Stimulated activated CD4-positive, alpha-beta T cell treated with anti-CD3 and anti-CD28 coated beads, Interleukin-2, amount 100 ng/mL, for 24 hours (primary cell): ENCODE results near the gene XCR1.
"Not testable (repeated sequence)": the region's sequence is repeated elsewhere in the genome, so short reads cannot be mapped to it uniquely, and the experiment has no call there.

ENCODE experiments used
- DNase-seq, 2 donors: peaks; one replicate each; pipeline ENCODE4 v3.0.0-alpha.2; 2020

The XCR1 gene

GRCh38 chr3:46038071-46038470 is 10.8 kb upstream of the XCR1 start:
- not testable (repeated sequence) for DNase-seq

DNA sequence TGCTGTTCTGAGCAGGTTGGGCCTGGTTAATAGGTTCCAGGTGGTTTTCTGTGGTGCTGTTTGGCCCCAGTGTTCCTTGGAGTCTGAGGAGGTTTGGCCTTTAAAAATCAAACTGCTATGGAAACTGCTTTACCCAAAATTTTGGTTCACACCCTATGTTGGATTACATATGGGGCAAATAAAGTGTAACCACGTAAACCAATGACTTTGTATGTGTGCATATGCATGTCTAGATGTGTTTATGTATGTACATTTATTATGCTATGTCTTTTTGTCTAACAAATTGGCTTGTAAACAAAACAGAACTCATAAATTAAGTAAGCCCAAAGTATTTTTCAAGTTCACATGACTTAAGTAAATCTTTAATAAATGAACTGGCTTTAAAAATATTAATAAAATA is 8.9 kb upstream of the XCR1 start:
- DNase-seq = no peak

DNA sequence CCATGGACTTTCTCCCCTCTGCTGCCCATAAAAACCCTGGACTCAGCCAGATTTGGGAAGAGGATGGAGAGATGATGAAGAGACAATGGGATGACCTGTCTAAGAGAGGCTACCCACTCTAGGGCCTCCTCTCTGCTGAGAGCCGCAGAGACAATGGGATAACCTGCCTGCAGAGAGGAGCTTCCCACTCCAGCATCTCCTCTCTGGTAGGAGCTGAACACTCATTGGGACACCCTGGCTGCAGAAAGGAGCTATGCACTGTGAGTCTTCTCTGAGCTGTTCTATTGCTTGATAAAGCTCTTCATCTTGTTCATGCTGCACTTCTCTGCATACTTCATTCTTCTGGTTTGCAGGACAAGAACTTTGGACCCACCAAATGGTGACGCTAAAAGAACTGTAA is 4.5 kb upstream of the XCR1 start:
- DNase-seq = no peak

DNA sequence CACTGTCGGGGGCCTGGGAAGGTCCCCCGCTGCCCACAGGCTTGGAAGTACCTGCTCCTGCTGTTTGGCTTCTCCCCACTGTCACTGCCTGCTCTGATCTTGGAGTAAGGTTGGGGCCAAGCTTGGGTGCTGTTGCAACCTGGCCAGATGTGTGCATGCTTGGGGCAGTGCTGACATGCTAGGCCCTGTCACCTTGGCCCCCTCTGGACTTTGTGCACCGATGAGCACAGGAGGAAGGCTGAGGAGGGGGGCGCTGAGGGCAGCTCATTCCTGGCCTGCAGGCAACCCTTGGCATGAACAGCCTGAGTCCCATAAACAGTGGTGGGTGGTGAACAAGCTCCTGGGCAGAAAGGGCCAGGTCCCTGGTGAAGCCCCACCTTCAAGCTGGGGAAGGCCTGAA is 4.0 kb upstream of the XCR1 start:
- no peak for DNase-seq

DNA sequence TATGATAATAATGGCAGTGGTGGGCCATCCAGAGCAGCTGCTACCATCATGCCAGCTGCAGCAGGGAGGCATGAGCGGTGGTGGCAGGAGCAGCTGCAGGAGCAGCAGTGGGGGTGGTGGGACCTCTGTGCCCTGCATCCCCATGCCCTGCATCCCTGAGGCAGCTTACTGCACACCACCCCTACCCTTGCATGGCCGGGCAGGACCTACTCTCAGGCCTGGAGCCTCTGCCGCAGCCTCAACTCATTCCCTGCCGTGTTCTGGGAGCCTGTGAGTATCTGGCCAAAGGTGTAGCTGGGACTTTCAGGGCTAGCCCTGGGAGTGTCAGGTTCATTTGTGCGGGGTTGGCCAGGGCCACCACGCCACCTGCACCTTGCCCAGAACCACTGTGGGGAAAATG is 3.3 kb upstream of the XCR1 start:
- DNase-seq = no peak

GRCh38 chr3:46029953-46030543 is 2.8 kb upstream of the XCR1 start:
- DNase-seq = no peak

DNA sequence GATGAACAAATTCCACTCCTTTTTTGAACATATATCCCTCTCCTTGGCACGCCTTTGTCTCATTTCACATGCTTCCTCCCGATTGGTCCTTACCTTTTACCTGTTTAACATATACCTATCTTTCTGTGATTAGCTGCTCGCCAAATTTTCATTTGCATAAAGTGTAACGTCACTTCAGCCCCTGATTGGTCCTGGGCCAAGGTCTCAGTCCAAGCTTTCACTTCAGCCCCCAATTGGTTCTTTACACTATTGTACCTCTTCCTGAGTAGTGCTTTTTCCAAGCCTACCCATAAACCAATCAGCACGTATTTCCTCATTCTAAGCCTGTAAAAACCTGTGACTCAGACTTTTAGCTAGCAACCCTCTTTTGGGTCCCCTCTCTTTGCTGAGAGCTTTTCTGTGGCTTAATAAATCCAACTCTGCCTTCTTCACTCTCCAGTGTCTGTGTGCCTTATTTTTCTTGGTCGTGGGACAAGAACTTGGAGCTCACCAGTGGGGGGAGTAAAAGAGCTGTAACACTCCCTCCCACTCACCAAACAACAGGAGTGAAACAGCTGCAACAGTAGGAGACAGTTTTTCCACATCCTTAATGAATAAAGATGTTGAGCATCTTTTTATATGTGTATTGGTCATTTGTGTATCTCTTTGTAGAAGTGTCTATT is 584 bp upstream of the XCR1 start:
- no peak for DNase-seq

DNA sequence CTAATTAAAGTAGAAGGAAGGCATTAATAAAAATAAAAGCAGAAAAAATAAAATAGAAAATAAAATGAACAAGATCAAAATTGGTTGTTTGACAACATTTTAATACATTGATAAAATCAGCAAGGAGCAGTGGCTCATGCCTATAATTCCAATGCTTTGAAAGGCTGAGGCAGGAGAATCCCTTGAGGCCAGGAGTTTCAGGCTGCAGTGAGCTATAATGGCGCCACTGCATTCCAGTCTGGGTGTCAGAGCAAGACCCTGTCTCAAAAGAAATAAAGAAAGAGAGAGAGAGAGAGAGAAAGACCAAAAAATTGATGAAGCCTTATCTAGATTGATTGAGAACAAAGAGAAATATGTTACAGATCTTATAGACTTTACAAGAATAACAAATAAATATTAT is 2.1 kb downstream of the XCR1 start:
- DNase-seq = no peak

- no peak for DNase-seq
Measured at GRCh38 chr3:46024131-46024530, 3.2 kb downstream of the XCR1 start.

DNA sequence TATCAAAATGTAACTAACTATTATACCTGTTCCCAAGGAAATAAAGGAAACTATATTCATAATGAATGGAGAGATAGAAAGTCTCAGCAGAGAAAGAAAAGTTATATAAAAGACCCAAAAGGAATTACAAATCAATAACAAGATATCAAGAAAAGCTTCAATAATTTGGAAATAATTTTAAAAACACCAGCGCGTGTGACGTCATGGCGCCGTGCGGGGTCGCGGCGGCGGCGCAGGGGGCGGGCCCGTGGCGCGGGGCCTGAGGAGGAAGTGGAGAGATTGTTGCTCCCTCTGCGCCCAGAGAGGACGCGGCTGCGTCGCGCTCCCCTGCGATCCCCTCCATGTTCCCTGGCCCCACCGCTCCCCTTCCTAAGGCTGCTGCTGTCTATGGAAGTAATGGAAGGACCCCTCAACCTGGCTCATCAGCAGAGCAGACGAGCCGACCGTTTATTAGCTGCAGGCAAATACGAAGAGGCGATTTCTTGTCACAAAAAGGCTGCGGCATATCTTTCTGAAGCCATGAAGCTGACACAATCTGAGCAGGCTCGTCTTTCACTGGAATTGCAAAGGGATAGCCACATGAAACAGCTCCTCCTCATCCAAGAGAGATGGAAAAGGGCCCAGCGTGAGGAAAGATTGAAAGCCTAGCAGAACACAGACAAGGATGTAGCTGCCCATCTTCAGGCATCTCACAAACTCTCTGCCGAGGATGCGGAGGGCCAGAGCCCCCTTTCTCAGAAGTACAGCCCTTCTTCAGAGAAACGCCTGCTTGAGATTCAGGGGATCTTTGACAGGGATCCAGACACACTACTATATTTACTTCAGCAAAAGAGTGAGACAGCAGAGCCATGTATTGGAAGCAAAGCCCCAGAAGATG is 4.1 kb downstream of the XCR1 start:
- no peak for DNase-seq

GRCh38 chr3:46021516-46021915 is 5.8 kb downstream of the XCR1 start:
- DNase-seq = no peak

DNA sequence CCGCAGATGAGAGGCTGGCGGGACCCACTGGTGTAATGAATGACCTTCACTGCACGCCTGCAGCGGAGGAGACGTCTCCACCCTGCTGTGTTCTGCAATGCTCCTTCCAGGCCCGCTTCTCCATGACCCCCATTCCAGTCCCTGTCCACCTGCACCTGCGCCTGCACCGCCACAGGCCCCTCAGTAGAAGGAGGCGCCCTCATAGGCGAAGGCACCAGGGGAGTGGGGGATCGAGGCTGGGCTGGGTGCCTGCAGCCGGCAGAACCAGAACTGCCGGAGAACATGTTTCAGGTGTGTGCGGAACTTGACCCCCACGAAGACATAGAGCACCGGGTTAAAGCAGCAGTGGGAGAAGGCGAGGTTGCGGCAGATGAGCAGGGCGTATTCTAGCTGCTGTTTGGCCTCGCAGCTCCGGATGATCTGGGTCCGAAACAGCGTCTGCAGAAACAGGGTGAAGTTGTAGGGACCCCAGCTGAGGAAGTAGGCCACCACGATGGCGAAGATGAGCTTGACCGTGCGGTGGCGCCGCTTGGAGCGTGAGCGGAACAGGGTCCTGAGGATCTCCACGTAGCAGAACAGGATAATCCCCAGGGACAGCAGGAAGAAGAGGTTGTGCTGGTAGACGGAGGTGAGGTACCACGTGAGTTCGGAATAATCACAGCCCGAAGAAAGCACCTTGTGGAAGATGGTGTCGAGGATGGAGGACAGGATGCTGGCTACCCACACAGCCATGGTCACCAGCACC is 6.3 kb downstream of the XCR1 start:
- no peak for DNase-seq

- DNase-seq = peak; percentile 39 to 51
Measured at GRCh38 chr3:46019707-46020106, 7.6 kb downstream of the XCR1 start.

GRCh38 chr3:46017720-46018119 is 9.6 kb downstream of the XCR1 start:
- DNase-seq = no peak

DNA sequence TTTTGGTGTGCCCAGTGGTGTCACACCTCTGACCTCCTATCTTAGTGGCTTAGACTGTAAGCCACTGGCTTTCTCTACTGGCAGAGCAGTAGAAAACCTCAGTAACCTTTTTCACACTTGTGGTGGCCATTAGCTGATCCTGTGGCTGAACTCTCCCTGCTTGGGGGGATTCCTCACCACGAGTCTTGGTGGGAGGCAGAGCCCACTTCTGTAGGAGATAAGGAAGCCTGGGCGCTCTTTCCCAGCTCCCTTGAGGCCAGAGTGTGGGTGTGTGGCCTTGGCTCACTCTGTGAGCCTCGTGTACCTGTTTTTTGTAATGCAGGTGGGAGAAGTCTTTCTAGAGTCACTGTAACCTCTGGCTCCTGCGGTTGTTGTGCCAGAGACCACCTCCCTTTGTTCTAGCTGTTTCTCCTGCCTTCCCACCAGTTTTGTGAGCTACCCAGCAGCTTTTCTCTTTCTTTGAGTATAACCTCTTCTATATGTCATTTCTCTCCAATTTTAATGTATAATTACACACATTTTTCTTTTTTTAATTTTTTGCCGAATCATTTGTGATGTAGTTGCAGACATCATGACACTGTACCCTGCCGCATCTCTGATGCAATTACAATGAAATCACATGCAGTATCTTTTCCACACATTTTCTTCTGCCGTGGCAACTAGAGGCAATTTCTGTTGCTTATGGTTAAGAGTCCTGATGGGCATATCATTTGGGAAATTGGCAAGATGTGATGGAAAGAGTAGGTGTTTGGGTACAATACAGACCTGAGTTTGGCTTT is 13.8 kb downstream of the XCR1 start:
- peak in 1 of 2 donors; percentile 7 for DNase-seq

- no peak for DNase-seq
Measured at GRCh38 chr3:46012246-46012645, 15.0 kb downstream of the XCR1 start.

GRCh38 chr3:46010519-46011113 is 16.7 kb downstream of the XCR1 start:
- DNase-seq = no peak

DNA sequence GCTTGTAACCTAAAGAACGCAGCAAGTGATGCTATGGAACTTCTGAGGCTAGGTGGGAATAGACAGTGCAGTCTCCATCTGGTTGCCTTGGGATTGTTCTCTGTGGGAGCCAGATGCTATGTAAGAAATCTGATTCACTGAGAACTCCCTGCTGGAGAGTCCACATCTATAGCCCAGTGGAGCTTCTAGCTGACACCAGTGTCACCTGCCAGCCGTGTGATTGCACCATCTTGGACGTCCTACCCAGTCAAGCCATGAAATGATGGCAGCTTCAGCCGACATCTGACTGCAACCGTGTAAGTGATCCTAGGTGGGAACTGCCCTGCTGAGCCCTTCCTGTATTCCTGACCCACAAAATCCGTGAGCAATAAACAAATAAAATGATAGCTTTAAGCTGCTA is 19.2 kb downstream of the XCR1 start:
- DNase-seq = no peak

- no peak for DNase-seq
Measured at GRCh38 chr3:46007280-46007679, 20.0 kb downstream of the XCR1 start.

DNA sequence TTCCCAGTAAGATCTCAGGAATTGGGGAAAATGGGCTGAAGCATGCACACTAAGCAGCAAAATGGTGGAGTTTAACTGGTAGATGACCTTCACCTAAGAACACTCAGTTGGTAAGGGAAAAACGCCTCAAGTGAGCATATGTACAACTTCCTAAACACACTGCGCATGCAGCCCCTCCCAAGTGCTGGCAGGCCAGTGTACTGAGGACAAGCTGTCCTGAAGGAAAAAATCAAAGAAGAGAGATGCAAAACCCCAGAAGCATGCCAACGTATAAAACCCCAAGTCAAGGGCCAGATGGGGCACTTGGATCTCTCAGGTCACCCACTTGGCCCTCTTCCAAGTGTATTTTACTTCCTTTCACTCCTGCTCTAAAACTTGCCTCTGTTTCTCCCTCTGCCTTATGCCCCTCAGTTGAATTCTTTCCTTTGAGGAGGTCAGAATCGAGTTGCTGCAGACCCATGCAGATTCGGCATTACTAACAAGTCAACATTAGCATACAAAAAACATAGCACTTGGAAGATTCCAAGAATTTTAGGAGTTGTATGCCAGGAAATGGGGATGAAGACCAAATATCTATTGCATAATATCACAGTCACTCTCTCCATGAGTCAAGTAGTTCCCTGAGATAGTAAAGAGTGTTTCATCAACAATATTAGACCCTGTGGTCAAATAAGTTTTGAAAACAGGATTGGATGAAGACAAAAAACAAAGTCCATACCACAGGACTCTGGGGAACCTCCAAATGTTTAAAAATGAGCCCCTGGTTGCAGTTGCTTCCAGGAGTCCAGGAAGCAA is 20.8 kb downstream of the XCR1 start:
- no peak for DNase-seq

- DNase-seq = not testable (repeated sequence)
Measured at GRCh38 chr3:46003706-46004105, 23.6 kb downstream of the XCR1 start.
